Measurements from ENCODE around the gene C4orf46. TPM values are rescaled to one million over a fixed set of nuclear protein-coding genes. Genes with fewer than 3 reads are reported as not detected.

Gene C4orf46
- total RNA-seq, 5 donors from 2014 or later (not counting 1 experiment from before 2014, with no cell fraction given): 3.5 to 6.3 (median 4.2) TPM

- peaks cover 7 to 9% (median 8%) of the 10 kb centered on the region in 3 donors for H3K4me1 Mint-ChIP-seq
- Histone ChIP-seq H3K9me3 (no peaks in the 10 kb centered on the region), H3K36me3 (ENCODE audit: control insufficient read depth in 2 of 2, extremely low read depth in 1 of 2, insufficient read depth in 1 of 2, low read length in 1 of 2) (no peaks in the 10 kb centered on the region), H3K27ac (ENCODE audit: low read length) (no peak overlapping the region), H3K4me1 (ENCODE audit: control insufficient read depth in 1 of 2, extremely low read depth in 1 of 2, insufficient read depth in 2 of 2, low read length in 2 of 2) (no peaks in the 10 kb centered on the region), H3K4me3 (ENCODE audit: control insufficient read depth in 1 of 2, extremely low read depth in 1 of 2, low read length in 1 of 2) (no peak overlapping the region), H3K27me3 (replicated peaks in 1 of 2; ENCODE audit: control insufficient read depth in 2 of 2, extremely low read depth in 1 of 2, insufficient read depth in 2 of 2, low read length in 1 of 2) (no peaks in the 10 kb centered on the region)
- no peaks in the 10 kb centered on the region for H3K9me3 Mint-ChIP-seq
- ChIA-PET CTCF (no interaction called here), POLR2A (no interaction called here)
- no peaks in the 10 kb centered on the region for H3K36me3 Mint-ChIP-seq
- no peak overlapping the region for H3K27ac Mint-ChIP-seq
- H3K27me3 Mint-ChIP-seq: peaks cover 5 to 12% of the 10 kb centered on the region in 2 donors
- 82% methylated on average over 2 of the region's 4 CpGs for WGBS (ENCODE audit: insufficient coverage)
- H3K4me3 Mint-ChIP-seq: no peak overlapping the region
- ATAC-seq (replicated peaks in 1 of 4): no peak
- DNase-seq: no peak
Measured at GRCh38 chr4:158649111-158649680, 22.5 kb downstream of the C4orf46 start.

- Histone ChIP-seq H3K27ac (ENCODE audit: low read length) (no peak overlapping the region), H3K36me3 (ENCODE audit: control insufficient read depth in 2 of 2, extremely low read depth in 1 of 2, insufficient read depth in 1 of 2, low read length in 1 of 2) (no peaks in the 10 kb centered on the region), H3K4me3 (ENCODE audit: control insufficient read depth in 1 of 2, extremely low read depth in 1 of 2, low read length in 1 of 2) (no peak overlapping the region), H3K4me1 (ENCODE audit: control insufficient read depth in 1 of 2, extremely low read depth in 1 of 2, insufficient read depth in 2 of 2, low read length in 2 of 2) (no peaks in the 10 kb centered on the region), H3K27me3 (replicated peaks in 1 of 2; ENCODE audit: control insufficient read depth in 2 of 2, extremely low read depth in 1 of 2, insufficient read depth in 2 of 2, low read length in 1 of 2) (no peaks in the 10 kb centered on the region), H3K9me3 (no peaks in the 10 kb centered on the region)
- no peak overlapping the region for H3K27ac Mint-ChIP-seq
- H3K4me1 Mint-ChIP-seq: no peaks in the 10 kb centered on the region
- POLR2A ChIA-PET: interaction anchor here in 1 of 2 donors (0.8 kb wide), 1 partner anchor 32 kb away, joined by 3 read pairs; no protein-coding TSS in a partner anchor
- DNase-seq (no peak), ATAC-seq (replicated peaks in 1 of 4) (no peak)
- H3K36me3 Mint-ChIP-seq: no peaks in the 10 kb centered on the region
- no CpG with 5 or more reads among the region's 3 CpGs for WGBS (ENCODE audit: insufficient coverage)
- CTCF ChIA-PET: interaction anchor here (0.5 to 1.1 kb wide), 2 partner anchors 25 to 161 kb away, joined by 3 read pairs; no protein-coding TSS in a partner anchor
- peaks cover 17 to 28% of the 10 kb centered on the region in 2 donors for H3K27me3 Mint-ChIP-seq
- no peak overlapping the region for H3K4me3 Mint-ChIP-seq
- peaks cover 0 to 4% (median 0%) of the 10 kb centered on the region in 3 donors for H3K9me3 Mint-ChIP-seq
Measured at GRCh38 chr4:158644760-158645159, 26.9 kb downstream of the C4orf46 start.

- no peak overlapping the region for H3K4me3 Mint-ChIP-seq
- H3K27me3 Mint-ChIP-seq: peaks cover 17 to 32% of the 10 kb centered on the region in 2 donors
- H3K27ac Mint-ChIP-seq: no peak overlapping the region
- Histone ChIP-seq H3K4me1 (ENCODE audit: control insufficient read depth in 1 of 2, extremely low read depth in 1 of 2, insufficient read depth in 2 of 2, low read length in 2 of 2) (no peaks in the 10 kb centered on the region), H3K36me3 (ENCODE audit: control insufficient read depth in 2 of 2, extremely low read depth in 1 of 2, insufficient read depth in 1 of 2, low read length in 1 of 2) (no peaks in the 10 kb centered on the region), H3K9me3 (no peaks in the 10 kb centered on the region), H3K4me3 (ENCODE audit: control insufficient read depth in 1 of 2, extremely low read depth in 1 of 2, low read length in 1 of 2) (no peak overlapping the region), H3K27ac (ENCODE audit: low read length) (no peak overlapping the region), H3K27me3 (replicated peaks in 1 of 2; ENCODE audit: control insufficient read depth in 2 of 2, extremely low read depth in 1 of 2, insufficient read depth in 2 of 2, low read length in 1 of 2) (no peaks in the 10 kb centered on the region)
- DNase-seq (no peak), ATAC-seq (replicated peaks in 1 of 4) (no peak)
- WGBS (ENCODE audit: insufficient coverage): 100% methylated on average over 2 of the region's 5 CpGs
- H3K4me1 Mint-ChIP-seq: no peaks in the 10 kb centered on the region
- POLR2A ChIA-PET: interaction anchor here in 1 of 2 donors (0.6 kb wide), 1 partner anchor 518 kb away, joined by 4 read pairs; no protein-coding TSS in a partner anchor
- CTCF ChIA-PET: interaction anchor here in 1 of 2 donors (0.5 kb wide), 1 partner anchor 161 kb away, joined by 3 read pairs; no protein-coding TSS in a partner anchor
- H3K36me3 Mint-ChIP-seq: no peaks in the 10 kb centered on the region
- peaks cover 0 to 4% (median 0%) of the 10 kb centered on the region in 3 donors for H3K9me3 Mint-ChIP-seq
Measured at GRCh38 chr4:158644356-158644755, 27.3 kb downstream of the C4orf46 start.

GRCh38 chr4:158636619-158637018 lies 35.1 kb downstream of the C4orf46 start:
- ChIA-PET CTCF (no interaction called here), POLR2A (no interaction called here)
- Mint-ChIP-seq H3K4me1 (no peaks in the 10 kb centered on the region), H3K36me3 (no peaks in the 10 kb centered on the region), H3K9me3 (no peaks in the 10 kb centered on the region), H3K27ac (no peak overlapping the region), H3K27me3 (peaks cover 9 to 16% of the 10 kb centered on the region in 2 donors), H3K4me3 (no peak overlapping the region)
- no peak for DNase-seq
- Histone ChIP-seq H3K4me3 (ENCODE audit: control insufficient read depth in 1 of 2, extremely low read depth in 1 of 2, low read length in 1 of 2) (no peak overlapping the region), H3K36me3 (ENCODE audit: control insufficient read depth in 2 of 2, extremely low read depth in 1 of 2, insufficient read depth in 1 of 2, low read length in 1 of 2) (no peaks in the 10 kb centered on the region), H3K4me1 (ENCODE audit: control insufficient read depth in 1 of 2, extremely low read depth in 1 of 2, insufficient read depth in 2 of 2, low read length in 2 of 2) (no peaks in the 10 kb centered on the region), H3K27me3 (replicated peaks in 1 of 2; ENCODE audit: control insufficient read depth in 2 of 2, extremely low read depth in 1 of 2, insufficient read depth in 2 of 2, low read length in 1 of 2) (no peaks in the 10 kb centered on the region), H3K27ac (ENCODE audit: low read length) (no peak overlapping the region), H3K9me3 (no peaks in the 10 kb centered on the region)
- ATAC-seq (replicated peaks in 1 of 4): no peak
- no CpG with 5 or more reads among the region's 1 CpG for WGBS (ENCODE audit: insufficient coverage)

- ChIA-PET POLR2A (no interaction called here), CTCF (no interaction called here)
- ATAC-seq (replicated peaks in 1 of 4) (no peak), DNase-seq (no peak)
- no peaks in the 10 kb centered on the region for H3K27me3 ChIP-seq (replicated peaks in 1 of 2; ENCODE audit: control insufficient read depth in 2 of 2, extremely low read depth in 1 of 2, insufficient read depth in 2 of 2, low read length in 1 of 2)
- no peaks in the 10 kb centered on the region for H3K4me1 ChIP-seq (ENCODE audit: control insufficient read depth in 1 of 2, extremely low read depth in 1 of 2, insufficient read depth in 2 of 2, low read length in 2 of 2)
- Mint-ChIP-seq H3K4me1 (no peaks in the 10 kb centered on the region), H3K27ac (no peak overlapping the region), H3K36me3 (no peaks in the 10 kb centered on the region), H3K4me3 (no peak overlapping the region), H3K27me3 (peaks cover 7 to 10% of the 10 kb centered on the region in 2 donors), H3K9me3 (no peaks in the 10 kb centered on the region)
- no peaks in the 10 kb centered on the region for H3K36me3 ChIP-seq (ENCODE audit: control insufficient read depth in 2 of 2, extremely low read depth in 1 of 2, insufficient read depth in 1 of 2, low read length in 1 of 2)
- no CpG with 5 or more reads among the region's 1 CpG for WGBS (ENCODE audit: insufficient coverage)
- H3K27ac ChIP-seq (ENCODE audit: low read length): no peak overlapping the region
- no peak overlapping the region for H3K4me3 ChIP-seq (ENCODE audit: control insufficient read depth in 1 of 2, extremely low read depth in 1 of 2, low read length in 1 of 2)
- no peaks in the 10 kb centered on the region for H3K9me3 ChIP-seq
Measured at GRCh38 chr4:158630893-158631292, 40.8 kb downstream of the C4orf46 start.

GRCh38 chr4:158625544-158625943 lies 46.1 kb downstream of the C4orf46 start:
- Mint-ChIP-seq H3K4me3 (no peak overlapping the region), H3K36me3 (no peaks in the 10 kb centered on the region), H3K9me3 (no peaks in the 10 kb centered on the region), H3K27ac (no peak overlapping the region), H3K4me1 (no peaks in the 10 kb centered on the region), H3K27me3 (peaks cover 6 to 9% of the 10 kb centered on the region in 2 donors)
- POLR2A ChIA-PET: no interaction called here
- Histone ChIP-seq H3K27me3 (replicated peaks in 1 of 2; ENCODE audit: control insufficient read depth in 2 of 2, extremely low read depth in 1 of 2, insufficient read depth in 2 of 2, low read length in 1 of 2) (peaks cover 0 to 3% of the 10 kb centered on the region in 2 experiments), H3K27ac (ENCODE audit: low read length) (no peak overlapping the region), H3K4me1 (ENCODE audit: control insufficient read depth in 1 of 2, extremely low read depth in 1 of 2, insufficient read depth in 2 of 2, low read length in 2 of 2) (no peaks in the 10 kb centered on the region), H3K9me3 (no peaks in the 10 kb centered on the region), H3K4me3 (ENCODE audit: control insufficient read depth in 1 of 2, extremely low read depth in 1 of 2, low read length in 1 of 2) (no peak overlapping the region), H3K36me3 (ENCODE audit: control insufficient read depth in 2 of 2, extremely low read depth in 1 of 2, insufficient read depth in 1 of 2, low read length in 1 of 2) (no peaks in the 10 kb centered on the region)
- CTCF ChIA-PET: interaction anchor here in 1 of 2 donors (1.4 kb wide), 1 partner anchor 371 kb away, joined by 4 read pairs; no protein-coding TSS in a partner anchor
- DNase-seq (no peak), ATAC-seq (replicated peaks in 1 of 4) (no peak)
- WGBS (ENCODE audit: insufficient coverage): no CpG with 5 or more reads among the region's 2 CpGs
